Placental epithelial cell (primary cell): ENCODE data around the gene PKIB. TPM values are rescaled to one million over a fixed set of nuclear protein-coding genes. Genes with fewer than 3 reads are reported as not detected.

Experiments
- small RNA-seq: library from RNA; depleted of rRNA; stranded (forward); fragments of <200 nt; gene quantifications from one replicate; pipeline ENCODE3, GENCODE V24; 2012
- total RNA-seq: library from RNA; depleted of rRNA; stranded (reverse); fragments of >200 nt; gene quantifications from 2 replicates; pipeline ENCODE4 v1.2.3, GENCODE V29; 2012

Gene PKIB, protein sequence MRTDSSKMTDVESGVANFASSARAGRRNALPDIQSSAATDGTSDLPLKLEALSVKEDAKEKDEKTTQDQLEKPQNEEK
- total RNA-seq: 1.4 and 2.4 TPM in 2 replicates

DNA sequence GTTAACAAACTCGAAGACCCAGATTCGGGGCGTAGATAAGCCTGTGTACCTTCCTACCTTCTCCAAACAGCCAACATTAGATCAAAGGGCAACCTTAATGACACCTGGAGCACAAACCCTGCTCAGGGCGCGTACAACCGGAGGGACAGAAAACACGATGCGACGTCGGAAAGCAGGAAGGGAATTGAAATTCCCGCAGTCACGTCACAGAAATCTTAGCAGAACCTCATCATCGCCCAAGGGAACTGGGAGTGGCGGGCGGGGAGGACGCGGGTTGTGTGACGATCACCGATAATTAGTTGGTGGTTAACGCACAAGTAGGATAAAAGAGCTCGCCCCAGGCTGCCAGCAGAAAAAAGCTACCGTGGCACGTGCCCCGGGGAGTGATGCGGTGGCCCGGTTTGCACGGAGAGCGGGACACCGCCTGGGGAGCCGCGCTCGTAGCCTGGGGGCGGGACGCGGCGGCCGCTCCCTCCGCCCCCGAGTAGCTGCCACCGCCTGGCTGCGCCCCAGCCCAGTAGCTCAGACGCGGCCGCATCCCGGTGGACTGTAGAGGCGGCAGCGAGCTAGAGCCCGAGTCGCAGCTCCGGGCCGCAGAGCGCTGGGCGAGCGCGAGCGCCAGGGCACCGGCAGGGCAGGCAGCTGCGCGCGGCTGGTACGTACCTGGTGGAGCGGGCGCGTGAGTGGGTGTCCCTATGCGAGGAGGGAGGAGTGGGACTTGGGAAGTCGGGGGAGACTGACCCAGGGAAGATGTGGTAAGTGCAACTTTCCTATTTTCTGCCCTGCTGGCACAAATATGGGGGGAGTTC, at the start of gene PKIB:
Gene PKIB, plus strand, starts transcription at position 525 of the 809 bp plus-strand sequence. CDS start 107,390 bp downstream, outside the sequence.

Small RNA genes lying within 50 kb of the gene (small RNA-seq; reads per million reads assigned to genes)
- 0.12 reads per million for gene RN7SL564P

Other genes starting within 250 kb of the PKIB start
- 10.5 and 17.3 TPM in 2 replicates for gene HSF2, start 210.8 kb upstream of the PKIB start, total RNA-seq
- gene SERINC1, start 138.6 kb upstream of the PKIB start, total RNA-seq: 154 and 185 TPM in 2 replicates
- not detected in 2 replicates for gene FABP7, start 169.3 kb downstream of the PKIB start, total RNA-seq
- 19.6 and 52.6 TPM in 2 replicates for gene SMPDL3A, start 178.9 kb downstream of the PKIB start, total RNA-seq